A549 (cell line): ENCODE results near the gene TMEM92. TPM values are rescaled to one million over a fixed set of nuclear protein-coding genes. Genes with fewer than 3 reads are reported as not detected.

ENCODE experiments used
- ATAC-seq, 2 experiments: fragments of 200-7000 bp in 1 of 2; fragments of >200 bp in 1 of 2; cut with Nextera tagmentation in 1 of 2; cut with Tn5 transposase in 1 of 2; 3 replicates each; pipeline versions ENCODE4 v1.8.0 to v1.9.1; 2018 to 2020; ENCODE audit warnings: mild to moderate bottlenecking in 1 of 2, moderate library complexity in 1 of 2
- CTCF ChIA-PET: fragments of 300-600 bp; sonication (Branson Sonifier 250); formaldehyde crosslinking; extraction: SDS; loops from one replicate; lab custom pipeline; 2021; ENCODE audit warnings: antibody characterized with exemption, inconsistent platforms; lab: Yijun Ruan, JAX
- POLR2A ChIA-PET: fragments of 350-600 bp; formaldehyde crosslinking; extraction: SDS; loops from one replicate; lab custom pipeline; 2021; ENCODE audit warnings: antibody characterized with exemption, inconsistent platforms; lab: Yijun Ruan, JAX
- DNase-seq, 2 experiments: peaks; one replicate each; pipeline versions ENCODE4 v3.0.0 to v3.0.0-alpha.2; 2011 to 2016; ENCODE audit warnings: low read depth in 1 of 2, low spot score in 1 of 2
- FAIRE-seq: peaks from 2 replicates; lab custom pipeline; 2011; peaks lifted over from hg19 to GRCh38; lab: Jason Lieb, UNC
- H3K27ac ChIP-seq, 2 experiments: fragments of >200 bp; sonication (Bioruptor Twin); formaldehyde crosslinking; 3 replicates each; pipeline ENCODE4 v1.5.1; 2016 to 2017
- H3K4me1 ChIP-seq: fragments of >200 bp; sonication (Bioruptor Twin); formaldehyde crosslinking; 3 replicates; pipeline ENCODE4 v1.6.1; 2016
- H3K4me2 ChIP-seq: fragments of >200 bp; sonication (Bioruptor Twin); formaldehyde crosslinking; 3 replicates; pipeline ENCODE4 v1.6.1; 2016
- H3K4me3 ChIP-seq: fragments of >200 bp; sonication (Bioruptor Twin); formaldehyde crosslinking; 3 replicates; pipeline ENCODE4 v1.5.1; 2016
- H3K9me3 ChIP-seq: fragments of >200 bp; sonication (Bioruptor Twin); formaldehyde crosslinking; 3 replicates; pipeline ENCODE4 v1.6.1; 2016
- ATOH8 ChIP-seq: fragments of 250-450 bp; sonication (Bioruptor Pico); IDR thresholded peaks from 2 replicates; pipeline ENCODE4 v1.5.0; 2020; ENCODE audit warnings: low read depth, mild to moderate bottlenecking, moderate library complexity
- BHLHE40 ChIP-seq: IDR thresholded peaks from 2 replicates; pipeline ENCODE4 v1.6.1; 2012; ENCODE audit warnings: low read depth, low read length, inconsistent platforms
- CHD2 ChIP-seq: fragments of 150-350 bp; IDR thresholded peaks from 2 replicates; pipeline ENCODE4 v1.6.1; 2014; ENCODE audit warnings: low read length; ENCODE audit not compliant: partially characterized antibody
- E2F6 ChIP-seq: IDR thresholded peaks from 2 replicates; pipeline ENCODE4 v1.6.1; 2012; ENCODE audit warnings: low read depth, borderline replicate concordance
- EHF ChIP-seq: fragments of 250-450 bp; sonication (Bioruptor Pico); IDR thresholded peaks from 2 replicates; pipeline ENCODE4 v1.5.0; 2020; ENCODE audit warnings: mild to moderate bottlenecking
- EHMT2 ChIP-seq: fragments of 200-600 bp; sonication (generic); IDR thresholded peaks from 2 replicates; pipeline ENCODE4 v1.6.1; 2016; ENCODE audit warnings: antibody characterized with exemption, low read depth, mild to moderate bottlenecking, moderate library complexity
- FOSL2 ChIP-seq, 2 experiments: fragments of 450-650 bp in 1 of 2; fragments of >200 bp in 1 of 2; sonication (Bioruptor Twin) in 1 of 2; formaldehyde crosslinking; IDR thresholded peaks; 2 replicates each; pipeline versions ENCODE4 v1.5.0 to v1.6.1; 2016 to 2020; ENCODE audit warnings: mild to moderate bottlenecking in 1 of 2, moderate library complexity in 1 of 2
- HES2 ChIP-seq: fragments of >200 bp; sonication (Bioruptor Twin); formaldehyde crosslinking; IDR thresholded peaks from 2 replicates; pipeline ENCODE4 v1.6.1; 2016
- HOXA7 ChIP-seq: fragments of 250-450 bp; sonication (Bioruptor Pico); IDR thresholded peaks from 2 replicates; pipeline ENCODE4 v1.5.0; 2020; ENCODE audit warnings: mild to moderate bottlenecking, moderate library complexity
- HOXB13 ChIP-seq: fragments of 250-450 bp; sonication (Bioruptor Pico); IDR thresholded peaks from 2 replicates; pipeline ENCODE4 v1.5.0; 2020; ENCODE audit warnings: low read depth, mild to moderate bottlenecking, moderate library complexity
- HOXB5 ChIP-seq: fragments of 250-450 bp; sonication (Bioruptor Pico); IDR thresholded peaks from 2 replicates; pipeline ENCODE4 v1.5.0; 2020; ENCODE audit warnings: mild to moderate bottlenecking, moderate library complexity
- KDM5A ChIP-seq: fragments of 200-600 bp; sonication (generic); IDR thresholded peaks from 2 replicates; pipeline ENCODE4 v1.6.1; 2016; ENCODE audit warnings: antibody characterized with exemption, mild to moderate bottlenecking
- MAFK ChIP-seq: fragments of 450-650 bp; IDR thresholded peaks from 2 replicates; pipeline ENCODE4 v1.6.1; 2014; ENCODE audit not compliant: partially characterized antibody
- MAX ChIP-seq: IDR thresholded peaks from 2 replicates; pipeline ENCODE4 v1.6.1; 2012
- NFE2L2 ChIP-seq: fragments of 150-350 bp; conservative IDR thresholded peaks from 2 replicates; pipeline ENCODE4 v1.6.1; 2014; ENCODE audit warnings: low read length
- NR3C1 ChIP-seq: fragments of >200 bp; sonication (Bioruptor Twin); formaldehyde crosslinking; IDR thresholded peaks from 3 replicates; pipeline ENCODE4 v1.6.1; 2017
- REST ChIP-seq: fragments of 200-600 bp; sonication (generic); IDR thresholded peaks from 2 replicates; pipeline ENCODE4 v1.6.1; 2016; ENCODE audit warnings: antibody characterized with exemption, mild to moderate bottlenecking, moderate library complexity
- RNF2 ChIP-seq: fragments of 200-600 bp; sonication (generic); IDR thresholded peaks from 2 replicates; pipeline ENCODE4 v1.6.1; 2016; ENCODE audit warnings: low read depth, mild to moderate bottlenecking, antibody characterized with exemption, moderate library complexity, borderline replicate concordance
- TFCP2L1 ChIP-seq: fragments of 250-450 bp; sonication (Bioruptor Pico); IDR thresholded peaks from 2 replicates; pipeline ENCODE4 v1.5.0; 2021; ENCODE audit warnings: mild to moderate bottlenecking
- TP53 ChIP-seq: fragments of 250-450 bp; sonication (Bioruptor Pico); IDR thresholded peaks from 2 replicates; pipeline ENCODE4 v1.5.0; 2021; ENCODE audit warnings: mild to moderate bottlenecking, moderate library complexity
- USF2 ChIP-seq: fragments of 450-650 bp; IDR thresholded peaks from 2 replicates; pipeline ENCODE4 v1.6.1; 2014; ENCODE audit warnings: antibody characterized with exemption
- ZC3H11A ChIP-seq: fragments of 450-650 bp; IDR thresholded peaks from 2 replicates; pipeline ENCODE4 v1.6.1; 2014; ENCODE audit warnings: antibody characterized with exemption, mild to moderate bottlenecking
- ZNF302 ChIP-seq: fragments of 250-450 bp; sonication (Bioruptor Pico); IDR thresholded peaks from 2 replicates; pipeline ENCODE4 v1.9.0; 2021; ENCODE audit warnings: inconsistent platforms, mild to moderate bottlenecking, moderate library complexity
- ZSCAN20 ChIP-seq: fragments of 250-450 bp; sonication (Bioruptor Pico); IDR thresholded peaks from 2 replicates; pipeline ENCODE4 v1.8.0; 2022; ENCODE audit warnings: mild to moderate bottlenecking, moderate library complexity
- WGBS: methylation state at CpG from one replicate; pipeline ENCODE4 v1.1.6; 2017; ENCODE audit errors: missing lambda C conversion rate; 5-methylcytosine and 5-hydroxymethylcytosine counted together
- polyA plus RNA-seq, 4 experiments: library from polyadenylated mRNA; depleted of rRNA in 3 of 4; stranded (reverse); fragments of >200 nt; fragmentation: RNase III in 1 of 4; extraction: RNeasy Plus Mini Kit Qiagen cat#74134 plus additional on column Dnase treatment in 1 of 4; gene quantifications; 2 replicates in 3 of 4; 3 replicates in 1 of 4; pipeline ENCODE4 v1.2.3, GENCODE V29; 2011 to 2017

The TMEM92 gene
- polyA plus RNA-seq, 2 of the 4 experiments (the other 2 are of a cell fraction) = 10.3 to 27.5 TPM

GRCh38 chr17:50275279-50275678 lies 1.0 kb downstream of the TMEM92 start:
- peak overlapping the region; percentile 77 to 91 for H3K27ac ChIP-seq
- POLR2A ChIA-PET = interaction anchor here (2.6 kb wide), 1 partner anchor 75 kb away, joined by 24 read pairs; the partner anchor contains the start of gene COL1A1

GRCh38 chr17:50276588-50277356 lies 2.5 kb downstream of the TMEM92 start:
- ATAC-seq (no peak), DNase-seq (peak in 1 of 2 experiments; percentile 51), FAIRE-seq (peak; percentile 78)
- Histone ChIP-seq H3K9me3 (no peaks in the 10 kb centered on the region), H3K27ac (peak overlapping the region; percentile 52 to 91), H3K4me2 (peak overlapping the region; percentile 94), H3K4me1 (peaks cover 79% of the 10 kb centered on the region), H3K4me3 (no peak overlapping the region)
- WGBS = 24% methylated on average over 8 of the region's 8 CpGs
- CTCF ChIA-PET = interaction anchor here (1.5 to 46.2 kb wide), 7 partner anchors 4 to 279 kb away, joined by 3 to 1256 read pairs (median 52); partner anchors contain the start of genes COL1A1 and TMEM92
- POLR2A ChIA-PET = interaction anchor here (0.6 to 1.3 kb wide), 2 partner anchors 13 to 64 kb away, joined by 4 to 6 read pairs; no protein-coding TSS in a partner anchor
- TF ChIP-seq ZC3H11A (no peak), HOXB13 (CRISPR knock-in tag) (no peak), NFE2L2 (peak; percentile 63), NR3C1 (no peak), TFCP2L1 (CRISPR knock-in tag) (no peak), ATOH8 (CRISPR knock-in tag) (no peak), MAFK (peak; percentile 90), HOXB5 (CRISPR knock-in tag) (no peak), KDM5A (no peak), HES2 (no peak), REST (no peak), EHF (CRISPR knock-in tag) (no peak), RNF2 (no peak), EHMT2 (no peak), ZSCAN20 (CRISPR knock-in tag) (no peak), FOSL2 (IDR thresholded peaks at IDR 0.05) (no peak), FOSL2 (CRISPR knock-in tag; IDR thresholded peaks at IDR 0.05) (peak; percentile 22; the same call in 1 of the 2 replicates), USF2 (no peak), TP53 (CRISPR knock-in tag) (no peak), MAX (peak; percentile 43; the same call in 1 of the 2 replicates), ZNF302 (CRISPR knock-in tag) (no peak)

More at GRCh38 chr17:50275279-50275678, 1.0 kb downstream of the TMEM92 start:
- Histone ChIP-seq H3K4me2 (peak overlapping the region; percentile 94), H3K4me3 (peak overlapping the region; percentile 51)
- DNase-seq = no peak
- no peak for TF ChIP-seq E2F6
- no peak for TF ChIP-seq TFCP2L1 (CRISPR knock-in tag)
- TF ChIP-seq ZSCAN20 (CRISPR knock-in tag) = no peak
- no peak for TF ChIP-seq TP53 (CRISPR knock-in tag)
- TF ChIP-seq HOXB13 (CRISPR knock-in tag) = no peak
- TF ChIP-seq CHD2 = no peak
- TF ChIP-seq BHLHE40 = no peak
- no peak for TF ChIP-seq HOXA7 (CRISPR knock-in tag)
- TF ChIP-seq USF2 = no peak
- TF ChIP-seq, all 56 proteins: peak for 0
- FAIRE-seq (no peak), ATAC-seq (no peak)
- WGBS = 45% methylated on average over 7 of the region's 7 CpGs
- H3K9me3 ChIP-seq = no peaks in the 10 kb centered on the region
- H3K4me1 ChIP-seq = peaks cover 76% of the 10 kb centered on the region
- CTCF ChIA-PET = interaction anchor here (0.8 to 41.2 kb wide), 10 partner anchors 9 to 161 kb away, joined by 3 to 1256 read pairs (median 19); partner anchors contain the start of gene COL1A1
